Urinary bladder (tissue), 4 donors: ENCODE results near the gene TUBA3D. TPM values are rescaled to one million over a fixed set of nuclear protein-coding genes. Genes with fewer than 3 reads are reported as not detected.
A peak's percentile ranks its signal among the peaks of the same experiment; 100 is the strongest.
"Not testable (repeated sequence)": the region's sequence is repeated elsewhere in the genome, so short reads cannot be mapped to it uniquely, and the experiment has no call there.

Experiments used
- DNase-seq: peaks from one replicate; pipeline ENCODE4 v3.0.0-alpha.2; 2015; ENCODE audit errors: extremely low spot score
- H3K27ac ChIP-seq: one replicate; pipeline ENCODE4 v1.5.1; 2013; ENCODE audit warnings: low read depth, mild to moderate bottlenecking, moderate library complexity
- H3K36me3 ChIP-seq: one replicate; pipeline ENCODE4 v1.6.1; 2013; ENCODE audit warnings: mild to moderate bottlenecking, moderate library complexity; ENCODE audit not compliant: insufficient read depth
- H3K4me1 ChIP-seq: one replicate; pipeline ENCODE4 v1.6.1; 2013; ENCODE audit warnings: mild to moderate bottlenecking, moderate library complexity; ENCODE audit not compliant: insufficient read depth
- H3K4me3 ChIP-seq: one replicate; pipeline ENCODE4 v1.5.1; 2013; ENCODE audit warnings: low read depth, low read length
- WGBS: extraction: QIAGEN DNeasy Blood & Tissue Kit; methylation state at CpG from one replicate; pipeline ENCODE4 v1.1.7; 2013; 5-methylcytosine and 5-hydroxymethylcytosine counted together
- polyA plus RNA-seq: library from polyadenylated mRNA; stranded (reverse); fragments of 200-250 nt; gene quantifications from one replicate; pipeline ENCODE4 v1.2.3, GENCODE V29; 2013
- total RNA-seq: library from RNA; depleted of rRNA; stranded (reverse); fragments of >200 nt; gene quantifications from one replicate; pipeline ENCODE4 v1.2.3, GENCODE V29; 2014
- donor health status: healthy with polysubstance abuse.
- donor health status: healthy.

The TUBA3D gene
- total and polyA plus RNA-seq, 2 donors, result not detected

- H3K4me1 ChIP-seq, H3K36me3 ChIP-seq, DNase-seq, H3K27ac ChIP-seq: not testable (repeated sequence)
- WGBS, result 32% methylated on average over 41 of the region's 47 CpGs
- H3K4me3 ChIP-seq, result peak within 1 kb of the TSS; percentile 23
Measured at GRCh38 chr2:131527131-131528001, 51.4 kb downstream of the TUBA3D start, which contains the start of gene CCDC74A. TSS of gene CCDC74A (plus strand) at chr2:131527888. CDS start at chr2:131527971, 83 bp downstream.

GRCh38 chr2:131528981-131529863 lies 53.3 kb downstream of the TUBA3D start:
- not testable (repeated sequence) for H3K36me3 ChIP-seq, DNase-seq, H3K27ac ChIP-seq, H3K4me1 ChIP-seq
- WGBS, result 69% methylated on average over 25 of the region's 26 CpGs
- peak overlapping the region; percentile 16 for H3K4me3 ChIP-seq

- WGBS, result 92% methylated on average over 5 of the region's 5 CpGs
- not testable (repeated sequence) for DNase-seq
Measured at GRCh38 chr2:131529864-131530445, 54.0 kb downstream of the TUBA3D start.

GRCh38 chr2:131530626-131531344 lies 54.9 kb downstream of the TUBA3D start:
- not testable (repeated sequence) for H3K27ac ChIP-seq, DNase-seq, H3K36me3 ChIP-seq, H3K4me3 ChIP-seq, H3K4me1 ChIP-seq
- WGBS, result 84% methylated on average over 20 of the region's 22 CpGs

More at GRCh38 chr2:131529864-131530445, 54.0 kb downstream of the TUBA3D start:
- H3K4me3 ChIP-seq, H3K27ac ChIP-seq, H3K36me3 ChIP-seq, H3K4me1 ChIP-seq: not testable (repeated sequence)

GRCh38 chr2:131531547-131532185 lies 55.7 kb downstream of the TUBA3D start:
- H3K4me1 ChIP-seq, H3K4me3 ChIP-seq, DNase-seq, H3K27ac ChIP-seq, H3K36me3 ChIP-seq: not testable (repeated sequence)
- WGBS, result 96% methylated on average over 6 of the region's 11 CpGs

Other genes starting within 250 kb of the TUBA3D start
- 0.21 TPM for gene RAB6D, start 112.0 kb upstream of the TUBA3D start, total RNA-seq
- 0.05 TPM for gene RAB6D, start 112.0 kb upstream of the TUBA3D start, polyA plus RNA-seq
- 37.4 TPM for gene MZT2A, start 16.3 kb downstream of the TUBA3D start, total RNA-seq
- gene MZT2A, start 16.3 kb downstream of the TUBA3D start, polyA plus RNA-seq, result 148 TPM
- 6.2 TPM for gene CCDC74A, start 51.8 kb downstream of the TUBA3D start, total RNA-seq
- gene CCDC74A, start 51.8 kb downstream of the TUBA3D start, polyA plus RNA-seq, result 21.3 TPM